BJ (cell line): ENCODE data around the gene PIK3R6. TPM values are rescaled to one million over a fixed set of nuclear protein-coding genes. Genes with fewer than 3 reads are reported as not detected.

Experiments
- CTCF ChIA-PET: fragments of 350-600 bp; formaldehyde crosslinking; extraction: SDS; loops from one replicate; lab custom pipeline; 2021; ENCODE audit warnings: antibody characterized with exemption, inconsistent platforms; lab: Yijun Ruan, JAX
- POLR2A ChIA-PET: fragments of 300-600 bp; sonication (Branson Sonifier 250); formaldehyde crosslinking; extraction: SDS; loops from one replicate; lab custom pipeline; 2021; ENCODE audit warnings: antibody characterized with exemption; lab: Charles Lee
- DNase-seq: peaks from one replicate; pipeline ENCODE4 v3.0.0-alpha.2; 2011; ENCODE audit warnings: low read depth
- H3K27me3 ChIP-seq: 2 replicates; pipeline ENCODE4 v1.6.0; 2011; ENCODE audit warnings: low read length; ENCODE audit not compliant: control insufficient read depth, insufficient read depth
- H3K36me3 ChIP-seq: 2 replicates; pipeline ENCODE4 v1.5.1; 2011; ENCODE audit warnings: low read length; ENCODE audit not compliant: control insufficient read depth, insufficient read depth
- H3K4me3 ChIP-seq: 2 replicates; pipeline ENCODE4 v1.5.1; 2011; ENCODE audit warnings: low read depth, mild to moderate bottlenecking, control low read depth, low read length
- polyA plus RNA-seq: library from polyadenylated mRNA; depleted of rRNA; stranded (reverse); fragments of >200 nt; gene quantifications from 2 replicates; pipeline ENCODE4 v1.2.3, GENCODE V29; 2011
- TF ChIP-seq, protein P1 (sequence below): IDR thresholded peaks from 2 replicates; pipeline ENCODE4 v1.5.1; 2011; ENCODE audit warnings: low read depth, mild to moderate bottlenecking, control low read depth, inconsistent platforms, low read length, moderate library complexity; ENCODE audit not compliant: insufficient read depth

PIK3R6 gene
- polyA plus RNA-seq, 1 experiment: not detected

DNA sequence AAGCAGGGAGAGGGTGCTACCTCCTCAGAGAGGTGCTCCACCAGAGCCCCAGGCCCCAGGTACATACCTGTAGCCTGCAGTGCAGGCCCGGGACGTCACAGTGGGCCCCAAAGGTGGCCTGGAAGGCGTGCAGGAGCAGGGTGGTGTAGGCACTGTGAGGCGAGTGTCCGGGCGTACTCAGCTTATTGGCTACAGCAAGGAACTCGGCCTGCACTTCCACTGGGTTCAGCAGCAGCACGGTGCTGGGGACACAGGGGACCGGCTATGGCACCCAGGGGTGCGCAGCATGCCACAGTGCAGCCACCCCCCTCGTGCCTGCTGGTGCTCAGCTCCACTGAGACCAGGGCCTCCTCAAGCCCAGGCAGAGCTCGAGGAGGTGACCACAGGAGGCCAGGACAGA lies 23.2 kb upstream of the PIK3R6 start:
- Histone ChIP-seq H3K36me3 (no peaks in the 10 kb centered on the region), H3K27me3 (no peaks in the 10 kb centered on the region), H3K4me3 (no peak overlapping the region)
- ChIA-PET POLR2A (no interaction called here), CTCF (interaction anchor here (1.0 to 4.1 kb wide), 4 partner anchors 10 to 102 kb away, joined by 3 to 17 read pairs (median 10); no protein-coding TSS in a partner anchor)
- TF ChIP-seq, protein P1, sequence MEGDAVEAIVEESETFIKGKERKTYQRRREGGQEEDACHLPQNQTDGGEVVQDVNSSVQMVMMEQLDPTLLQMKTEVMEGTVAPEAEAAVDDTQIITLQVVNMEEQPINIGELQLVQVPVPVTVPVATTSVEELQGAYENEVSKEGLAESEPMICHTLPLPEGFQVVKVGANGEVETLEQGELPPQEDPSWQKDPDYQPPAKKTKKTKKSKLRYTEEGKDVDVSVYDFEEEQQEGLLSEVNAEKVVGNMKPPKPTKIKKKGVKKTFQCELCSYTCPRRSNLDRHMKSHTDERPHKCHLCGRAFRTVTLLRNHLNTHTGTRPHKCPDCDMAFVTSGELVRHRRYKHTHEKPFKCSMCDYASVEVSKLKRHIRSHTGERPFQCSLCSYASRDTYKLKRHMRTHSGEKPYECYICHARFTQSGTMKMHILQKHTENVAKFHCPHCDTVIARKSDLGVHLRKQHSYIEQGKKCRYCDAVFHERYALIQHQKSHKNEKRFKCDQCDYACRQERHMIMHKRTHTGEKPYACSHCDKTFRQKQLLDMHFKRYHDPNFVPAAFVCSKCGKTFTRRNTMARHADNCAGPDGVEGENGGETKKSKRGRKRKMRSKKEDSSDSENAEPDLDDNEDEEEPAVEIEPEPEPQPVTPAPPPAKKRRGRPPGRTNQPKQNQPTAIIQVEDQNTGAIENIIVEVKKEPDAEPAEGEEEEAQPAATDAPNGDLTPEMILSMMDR: no peak
- DNase-seq: no peak

DNA sequence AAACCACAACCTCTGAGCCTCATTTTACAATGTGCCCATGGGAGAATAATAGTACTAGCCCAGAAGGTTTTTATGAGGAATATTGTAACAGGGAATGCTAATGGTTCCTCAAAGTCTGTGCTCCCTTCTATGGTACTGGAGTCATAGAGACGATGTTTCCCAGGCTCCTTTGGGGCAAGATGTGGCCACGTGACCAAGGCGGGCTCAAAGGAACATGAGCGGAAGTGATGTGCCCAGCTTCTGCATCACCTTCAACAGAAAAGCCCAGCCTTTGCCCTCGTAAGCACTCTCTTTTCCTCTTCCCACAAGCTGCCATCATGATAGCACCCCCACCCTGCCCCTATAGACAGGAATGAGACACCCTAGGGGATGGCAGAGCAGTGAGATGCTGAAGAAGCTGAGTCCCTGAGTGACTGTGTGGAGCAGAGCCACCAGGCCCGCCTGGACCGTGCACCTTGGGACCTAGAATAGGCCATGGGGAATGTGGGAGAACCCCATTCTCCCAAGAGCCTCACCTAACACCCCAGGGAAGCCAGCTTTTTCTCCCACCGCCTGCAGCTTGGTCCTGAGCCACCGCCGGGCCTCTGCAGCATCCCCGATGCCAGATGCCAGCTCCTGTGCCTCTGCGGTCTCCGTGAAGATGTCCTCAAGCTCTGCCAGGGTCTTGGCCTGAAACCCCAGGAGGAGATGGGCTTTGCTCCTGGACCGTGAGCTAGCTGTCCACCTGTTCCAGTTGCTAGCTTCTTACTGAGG lies 22.2 kb upstream of the PIK3R6 start:
- ChIA-PET POLR2A (no interaction called here), CTCF (interaction anchor here (0.7 to 4.1 kb wide), 10 partner anchors 10 to 633 kb away, joined by 3 to 25 read pairs (median 4); no protein-coding TSS in a partner anchor)
- no peak for DNase-seq
- Histone ChIP-seq H3K4me3 (no peak overlapping the region), H3K27me3 (no peaks in the 10 kb centered on the region), H3K36me3 (no peaks in the 10 kb centered on the region)
- TF ChIP-seq, protein P1: no peak

DNA sequence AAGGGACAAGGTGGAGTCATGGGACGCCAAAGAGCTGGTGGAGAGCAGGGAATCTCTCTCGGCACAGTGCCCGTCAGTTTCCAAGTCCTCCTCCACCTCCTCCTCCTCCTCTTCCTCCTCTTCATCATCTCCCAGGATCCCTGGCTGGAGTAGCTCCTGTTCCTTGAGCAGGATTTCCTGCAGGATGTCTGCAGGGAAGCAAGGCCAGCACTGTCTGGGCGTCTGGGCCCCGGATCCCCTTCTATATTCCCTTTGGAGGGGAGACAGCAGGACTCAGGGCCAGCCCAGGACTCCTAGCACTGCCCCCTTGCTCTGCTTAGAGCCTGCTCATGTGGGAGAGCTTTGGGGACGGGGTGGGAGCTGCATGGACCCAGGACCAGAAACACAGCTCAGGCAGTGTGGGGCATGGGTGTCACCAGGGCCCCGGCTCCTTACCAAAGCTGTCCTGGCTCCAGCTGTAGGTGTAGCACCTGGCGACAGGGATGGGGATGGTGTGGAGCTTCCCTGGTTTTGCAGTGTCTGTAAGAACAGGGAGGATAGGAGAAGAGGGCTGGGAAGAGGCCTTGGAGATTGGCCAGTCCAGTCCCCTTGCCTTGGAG lies 21.3 kb upstream of the PIK3R6 start:
- H3K4me3 ChIP-seq: no peak overlapping the region
- no peaks in the 10 kb centered on the region for H3K36me3 ChIP-seq
- no peak for DNase-seq
- POLR2A ChIA-PET: interaction anchor here (0.6 kb wide), 1 partner anchor 16 kb away, joined by 3 read pairs; no protein-coding TSS in a partner anchor
- TF ChIP-seq, protein P1: no peak
- H3K27me3 ChIP-seq: no peaks in the 10 kb centered on the region
- CTCF ChIA-PET: interaction anchor here (0.8 to 4.1 kb wide), 12 partner anchors 10 to 634 kb away, joined by 3 to 25 read pairs (median 4); no protein-coding TSS in a partner anchor

DNA sequence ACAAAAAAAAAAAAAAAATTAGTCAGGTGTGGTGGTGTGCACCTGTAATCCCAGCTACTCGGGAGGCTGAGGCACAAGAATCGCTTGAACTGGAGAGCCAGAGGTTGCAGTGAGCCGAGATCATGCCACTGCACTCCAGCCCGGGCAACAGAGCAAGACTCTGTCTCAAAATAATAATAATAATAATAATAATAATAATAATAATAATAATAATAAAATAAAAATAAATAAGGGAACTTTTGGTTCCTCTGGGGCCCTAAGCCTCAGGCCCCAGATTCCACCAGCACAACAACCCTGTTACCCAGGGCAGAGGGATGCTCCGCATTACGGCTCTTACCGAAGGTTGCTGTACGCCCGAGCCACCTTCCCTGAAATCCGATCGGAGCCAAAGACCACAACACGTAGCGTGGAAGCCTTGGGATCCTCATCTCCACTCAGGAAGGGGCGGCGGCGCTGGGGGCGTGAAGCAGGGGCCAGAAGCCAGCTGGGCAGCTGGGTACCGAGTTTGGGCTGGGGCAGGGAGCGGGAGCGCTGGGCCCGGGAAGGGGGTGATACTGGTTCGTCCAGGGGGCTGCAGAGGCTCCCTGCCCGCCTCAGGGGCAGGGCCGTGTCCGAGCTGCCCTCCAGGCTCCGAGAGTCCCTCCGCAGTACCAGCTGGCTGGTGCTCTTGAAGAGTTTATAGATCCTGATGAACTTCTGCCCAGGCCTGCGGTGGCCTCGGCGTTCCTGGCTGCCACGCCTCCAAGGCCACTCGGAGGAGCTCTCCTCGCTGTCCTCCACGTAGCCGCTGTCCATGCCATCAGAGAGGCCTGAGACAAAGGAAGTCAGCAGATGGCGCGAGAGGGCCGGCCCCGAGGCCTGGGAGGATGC lies 20.6 kb upstream of the PIK3R6 start:
- POLR2A ChIA-PET: interaction anchor here (0.6 kb wide), 1 partner anchor 16 kb away, joined by 3 read pairs; no protein-coding TSS in a partner anchor
- no peaks in the 10 kb centered on the region for H3K27me3 ChIP-seq
- DNase-seq: no peak
- H3K4me3 ChIP-seq: no peak overlapping the region
- CTCF ChIA-PET: interaction anchor here (0.6 to 4.1 kb wide), 13 partner anchors 9 to 635 kb away, joined by 3 to 25 read pairs (median 4); no protein-coding TSS in a partner anchor
- TF ChIP-seq, protein P1: peak; percentile 62
- no peaks in the 10 kb centered on the region for H3K36me3 ChIP-seq
